ENCODE measurements around the gene LYSMD2.

The LYSMD2 gene

DNA sequence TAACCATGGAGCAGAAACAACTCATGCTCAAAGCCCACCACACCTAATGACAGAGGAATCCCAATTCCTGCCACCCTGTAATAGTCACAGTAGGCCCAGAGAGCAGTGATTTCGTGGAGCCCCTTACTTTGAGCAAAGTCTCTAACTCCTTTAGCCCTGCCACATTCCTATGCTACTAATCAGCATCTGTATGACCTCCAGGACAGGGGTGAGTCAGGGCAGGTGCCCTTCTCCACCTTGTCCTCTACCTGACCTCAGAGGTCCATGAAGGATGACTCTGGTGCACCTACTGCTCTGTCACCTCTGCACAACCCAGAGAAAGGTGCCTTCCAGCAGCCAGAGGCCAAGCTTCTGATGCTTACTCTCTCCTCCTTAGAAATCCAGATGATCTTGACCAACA is 62.2 kb downstream of the LYSMD2 start:
- no peaks in the 10 kb centered on the region for H3K36me3 Mint-ChIP-seq (ENCODE audit: low read depth)
- H3K9me3 Mint-ChIP-seq = no peaks in the 10 kb centered on the region

More for the DNA sequence above, 62.2 kb downstream of the LYSMD2 start:
- TF ChIP-seq, protein P1, sequence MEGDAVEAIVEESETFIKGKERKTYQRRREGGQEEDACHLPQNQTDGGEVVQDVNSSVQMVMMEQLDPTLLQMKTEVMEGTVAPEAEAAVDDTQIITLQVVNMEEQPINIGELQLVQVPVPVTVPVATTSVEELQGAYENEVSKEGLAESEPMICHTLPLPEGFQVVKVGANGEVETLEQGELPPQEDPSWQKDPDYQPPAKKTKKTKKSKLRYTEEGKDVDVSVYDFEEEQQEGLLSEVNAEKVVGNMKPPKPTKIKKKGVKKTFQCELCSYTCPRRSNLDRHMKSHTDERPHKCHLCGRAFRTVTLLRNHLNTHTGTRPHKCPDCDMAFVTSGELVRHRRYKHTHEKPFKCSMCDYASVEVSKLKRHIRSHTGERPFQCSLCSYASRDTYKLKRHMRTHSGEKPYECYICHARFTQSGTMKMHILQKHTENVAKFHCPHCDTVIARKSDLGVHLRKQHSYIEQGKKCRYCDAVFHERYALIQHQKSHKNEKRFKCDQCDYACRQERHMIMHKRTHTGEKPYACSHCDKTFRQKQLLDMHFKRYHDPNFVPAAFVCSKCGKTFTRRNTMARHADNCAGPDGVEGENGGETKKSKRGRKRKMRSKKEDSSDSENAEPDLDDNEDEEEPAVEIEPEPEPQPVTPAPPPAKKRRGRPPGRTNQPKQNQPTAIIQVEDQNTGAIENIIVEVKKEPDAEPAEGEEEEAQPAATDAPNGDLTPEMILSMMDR (IDR thresholded peaks at IDR 0.05; ENCODE audit: unreplicated experiment in 3 of 3) = no peak
- Mint-ChIP-seq H3K27me3 (ENCODE audit: low read depth) (peaks cover 31% of the 10 kb centered on the region), H3K27ac (no peak overlapping the region), H3K4me3 (no peak overlapping the region), H3K4me1 (no peaks in the 10 kb centered on the region)

Data from nephron (organoid).